ENCODE results near the gene NFKBIZ. TPM values are rescaled to one million over a fixed set of nuclear protein-coding genes. Genes with fewer than 3 reads are reported as not detected.

Gene NFKBIZ
- polyA plus RNA-seq, 1 of the 3 experiments (the other 2 are of a cell fraction), result 59.9 TPM

DNA sequence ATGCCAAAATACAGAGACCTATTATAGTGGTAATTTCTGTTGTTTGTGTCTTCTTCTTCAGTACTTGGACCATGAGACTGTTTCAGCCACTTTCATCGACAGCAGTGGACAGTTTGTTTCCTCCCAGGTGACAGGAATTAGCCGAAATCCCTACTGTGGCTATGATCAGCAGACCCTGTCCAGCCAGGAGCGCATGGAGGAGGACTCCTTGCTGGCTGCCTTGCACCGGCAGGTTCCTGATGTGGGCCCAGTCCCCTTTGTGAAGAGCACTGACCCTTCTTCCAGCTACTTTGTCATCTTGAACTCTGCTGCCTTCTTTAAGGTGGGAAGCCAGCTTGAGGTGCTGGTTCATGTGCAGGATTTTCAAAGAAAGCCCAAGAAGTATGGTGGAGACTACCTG lies 48.1 kb upstream of the NFKBIZ start (continued):
- TF ChIP-seq NFIC (IDR thresholded peaks at IDR 0.05; ENCODE audit: borderline replicate concordance) (no peak), RCOR1 (IDR thresholded peaks at IDR 0.05; ENCODE audit: low read length) (no peak), GABPA (IDR thresholded peaks at IDR 0.05; ENCODE audit: low read depth) (no peak), EZH2phosphoT487 (IDR thresholded peaks at IDR 0.05; ENCODE audit: borderline replicate concordance, low read depth) (no peak), CHD2 (IDR thresholded peaks at IDR 0.05; ENCODE audit: low read length, partially characterized antibody) (no peak)
- TF ChIP-seq, protein P1, sequence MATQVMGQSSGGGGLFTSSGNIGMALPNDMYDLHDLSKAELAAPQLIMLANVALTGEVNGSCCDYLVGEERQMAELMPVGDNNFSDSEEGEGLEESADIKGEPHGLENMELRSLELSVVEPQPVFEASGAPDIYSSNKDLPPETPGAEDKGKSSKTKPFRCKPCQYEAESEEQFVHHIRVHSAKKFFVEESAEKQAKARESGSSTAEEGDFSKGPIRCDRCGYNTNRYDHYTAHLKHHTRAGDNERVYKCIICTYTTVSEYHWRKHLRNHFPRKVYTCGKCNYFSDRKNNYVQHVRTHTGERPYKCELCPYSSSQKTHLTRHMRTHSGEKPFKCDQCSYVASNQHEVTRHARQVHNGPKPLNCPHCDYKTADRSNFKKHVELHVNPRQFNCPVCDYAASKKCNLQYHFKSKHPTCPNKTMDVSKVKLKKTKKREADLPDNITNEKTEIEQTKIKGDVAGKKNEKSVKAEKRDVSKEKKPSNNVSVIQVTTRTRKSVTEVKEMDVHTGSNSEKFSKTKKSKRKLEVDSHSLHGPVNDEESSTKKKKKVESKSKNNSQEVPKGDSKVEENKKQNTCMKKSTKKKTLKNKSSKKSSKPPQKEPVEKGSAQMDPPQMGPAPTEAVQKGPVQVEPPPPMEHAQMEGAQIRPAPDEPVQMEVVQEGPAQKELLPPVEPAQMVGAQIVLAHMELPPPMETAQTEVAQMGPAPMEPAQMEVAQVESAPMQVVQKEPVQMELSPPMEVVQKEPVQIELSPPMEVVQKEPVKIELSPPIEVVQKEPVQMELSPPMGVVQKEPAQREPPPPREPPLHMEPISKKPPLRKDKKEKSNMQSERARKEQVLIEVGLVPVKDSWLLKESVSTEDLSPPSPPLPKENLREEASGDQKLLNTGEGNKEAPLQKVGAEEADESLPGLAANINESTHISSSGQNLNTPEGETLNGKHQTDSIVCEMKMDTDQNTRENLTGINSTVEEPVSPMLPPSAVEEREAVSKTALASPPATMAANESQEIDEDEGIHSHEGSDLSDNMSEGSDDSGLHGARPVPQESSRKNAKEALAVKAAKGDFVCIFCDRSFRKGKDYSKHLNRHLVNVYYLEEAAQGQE (IDR thresholded peaks at IDR 0.05; ENCODE audit: low read depth, low read length), result no peak

DNA sequence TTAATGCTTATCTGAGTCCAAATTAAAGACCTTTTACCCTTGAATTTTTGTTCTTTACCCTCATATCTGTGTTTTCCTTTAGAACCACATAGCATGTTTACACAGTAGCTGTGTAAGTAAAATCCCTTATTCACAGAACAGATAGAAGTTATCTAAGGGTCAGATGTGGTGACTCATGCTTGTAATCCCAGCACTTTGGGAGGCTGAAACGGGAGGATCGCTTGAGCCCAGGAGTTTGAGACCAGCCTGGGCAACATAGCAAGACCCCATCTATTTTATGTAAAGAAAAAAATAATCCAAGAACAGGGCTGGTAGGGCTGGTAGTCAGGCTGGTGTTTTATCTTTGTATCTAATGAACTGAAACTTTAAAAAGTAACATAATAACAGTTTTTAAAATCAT lies 47.1 kb upstream of the NFKBIZ start:
- 90% methylated on average over 2 of the region's 2 CpGs for WGBS (ENCODE audit: low lambda C conversion rate)
- H3K9me3 ChIP-seq, result no peaks in the 10 kb centered on the region
- H3K27ac ChIP-seq (ENCODE audit: low read depth in 2 of 2, low read length in 1 of 2), result no peak overlapping the region
- H3K9me2 ChIP-seq, result no peaks in the 10 kb centered on the region
- H3F3A ChIP-seq (replicated peaks; ENCODE audit: insufficient read depth), result no peaks in the 10 kb centered on the region
- peaks cover 10% of the 10 kb centered on the region for H3K79me2 ChIP-seq (ENCODE audit: insufficient read depth)
- H3K36me3 ChIP-seq (replicated peaks in 1 of 2; ENCODE audit: control insufficient read depth in 1 of 2, insufficient read depth in 2 of 2, low read length in 1 of 2), result peaks cover 33% of the 10 kb centered on the region in 2 experiments
- ChIA-PET CTCF (interaction anchor here (0.6 to 14.2 kb wide), 13 partner anchors 10 to 432 kb away, joined by 3 to 165 read pairs (median 14); no protein-coding TSS in a partner anchor), POLR2A (no interaction called here)
- no peak overlapping the region for H3K9ac ChIP-seq
- H2AFZ ChIP-seq (ENCODE audit: low read depth), result no peak overlapping the region
- no peak overlapping the region for H3K4me3 ChIP-seq (ENCODE audit: low read depth in 2 of 2, low read length in 1 of 2)
- no peak overlapping the region for H3K4me2 ChIP-seq
- H4K20me1 ChIP-seq (ENCODE audit: insufficient read depth), result no peaks in the 10 kb centered on the region
- no peaks in the 10 kb centered on the region for H3K4me1 ChIP-seq (ENCODE audit: control insufficient read depth in 1 of 2, insufficient read depth in 2 of 2, low read depth in 1 of 2, low read length in 1 of 2)
- no peaks in the 10 kb centered on the region for H3K27me3 ChIP-seq (ENCODE audit: insufficient read depth)
- DNase-seq, result no peak
- TF ChIP-seq CHD2 (IDR thresholded peaks at IDR 0.05; ENCODE audit: low read length, partially characterized antibody), result no peak
- TF ChIP-seq, protein P2, sequence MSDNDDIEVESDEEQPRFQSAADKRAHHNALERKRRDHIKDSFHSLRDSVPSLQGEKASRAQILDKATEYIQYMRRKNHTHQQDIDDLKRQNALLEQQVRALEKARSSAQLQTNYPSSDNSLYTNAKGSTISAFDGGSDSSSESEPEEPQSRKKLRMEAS (IDR thresholded peaks at IDR 0.05; ENCODE audit: low read depth), result no peak
- TF ChIP-seq RCOR1 (IDR thresholded peaks at IDR 0.05; ENCODE audit: low read length), result no peak
- TF ChIP-seq, protein P3, sequence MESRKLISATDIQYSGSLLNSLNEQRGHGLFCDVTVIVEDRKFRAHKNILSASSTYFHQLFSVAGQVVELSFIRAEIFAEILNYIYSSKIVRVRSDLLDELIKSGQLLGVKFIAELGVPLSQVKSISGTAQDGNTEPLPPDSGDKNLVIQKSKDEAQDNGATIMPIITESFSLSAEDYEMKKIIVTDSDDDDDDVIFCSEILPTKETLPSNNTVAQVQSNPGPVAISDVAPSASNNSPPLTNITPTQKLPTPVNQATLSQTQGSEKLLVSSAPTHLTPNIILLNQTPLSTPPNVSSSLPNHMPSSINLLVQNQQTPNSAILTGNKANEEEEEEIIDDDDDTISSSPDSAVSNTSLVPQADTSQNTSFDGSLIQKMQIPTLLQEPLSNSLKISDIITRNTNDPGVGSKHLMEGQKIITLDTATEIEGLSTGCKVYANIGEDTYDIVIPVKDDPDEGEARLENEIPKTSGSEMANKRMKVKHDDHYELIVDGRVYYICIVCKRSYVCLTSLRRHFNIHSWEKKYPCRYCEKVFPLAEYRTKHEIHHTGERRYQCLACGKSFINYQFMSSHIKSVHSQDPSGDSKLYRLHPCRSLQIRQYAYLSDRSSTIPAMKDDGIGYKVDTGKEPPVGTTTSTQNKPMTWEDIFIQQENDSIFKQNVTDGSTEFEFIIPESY (IDR thresholded peaks at IDR 0.05; ENCODE audit: borderline replicate concordance, low read depth), result no peak
- TF ChIP-seq, protein P4, sequence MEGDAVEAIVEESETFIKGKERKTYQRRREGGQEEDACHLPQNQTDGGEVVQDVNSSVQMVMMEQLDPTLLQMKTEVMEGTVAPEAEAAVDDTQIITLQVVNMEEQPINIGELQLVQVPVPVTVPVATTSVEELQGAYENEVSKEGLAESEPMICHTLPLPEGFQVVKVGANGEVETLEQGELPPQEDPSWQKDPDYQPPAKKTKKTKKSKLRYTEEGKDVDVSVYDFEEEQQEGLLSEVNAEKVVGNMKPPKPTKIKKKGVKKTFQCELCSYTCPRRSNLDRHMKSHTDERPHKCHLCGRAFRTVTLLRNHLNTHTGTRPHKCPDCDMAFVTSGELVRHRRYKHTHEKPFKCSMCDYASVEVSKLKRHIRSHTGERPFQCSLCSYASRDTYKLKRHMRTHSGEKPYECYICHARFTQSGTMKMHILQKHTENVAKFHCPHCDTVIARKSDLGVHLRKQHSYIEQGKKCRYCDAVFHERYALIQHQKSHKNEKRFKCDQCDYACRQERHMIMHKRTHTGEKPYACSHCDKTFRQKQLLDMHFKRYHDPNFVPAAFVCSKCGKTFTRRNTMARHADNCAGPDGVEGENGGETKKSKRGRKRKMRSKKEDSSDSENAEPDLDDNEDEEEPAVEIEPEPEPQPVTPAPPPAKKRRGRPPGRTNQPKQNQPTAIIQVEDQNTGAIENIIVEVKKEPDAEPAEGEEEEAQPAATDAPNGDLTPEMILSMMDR (IDR thresholded peaks at IDR 0.05), result no peak
- TF ChIP-seq RFX5 (IDR thresholded peaks at IDR 0.05; ENCODE audit: low read length), result no peak
- no peak for TF ChIP-seq TAF1 (IDR thresholded peaks at IDR 0.05; ENCODE audit: borderline replicate concordance, low read depth, low read length)
- TF ChIP-seq EP300 (IDR thresholded peaks at IDR 0.05; ENCODE audit: borderline replicate concordance in 1 of 2, low read depth in 1 of 2, low read length in 1 of 2), result no peak
- no peak for TF ChIP-seq RAD21 (IDR thresholded peaks at IDR 0.05; ENCODE audit: low read length)
- no peak for TF ChIP-seq SIN3A (IDR thresholded peaks at IDR 0.05; ENCODE audit: borderline replicate concordance, low read depth, low read length)
- TF ChIP-seq GABPA (IDR thresholded peaks at IDR 0.05; ENCODE audit: low read depth), result no peak
- no peak for TF ChIP-seq FOSL2 (IDR thresholded peaks at IDR 0.05; ENCODE audit: borderline replicate concordance, low read depth)
- TF ChIP-seq, protein P5, sequence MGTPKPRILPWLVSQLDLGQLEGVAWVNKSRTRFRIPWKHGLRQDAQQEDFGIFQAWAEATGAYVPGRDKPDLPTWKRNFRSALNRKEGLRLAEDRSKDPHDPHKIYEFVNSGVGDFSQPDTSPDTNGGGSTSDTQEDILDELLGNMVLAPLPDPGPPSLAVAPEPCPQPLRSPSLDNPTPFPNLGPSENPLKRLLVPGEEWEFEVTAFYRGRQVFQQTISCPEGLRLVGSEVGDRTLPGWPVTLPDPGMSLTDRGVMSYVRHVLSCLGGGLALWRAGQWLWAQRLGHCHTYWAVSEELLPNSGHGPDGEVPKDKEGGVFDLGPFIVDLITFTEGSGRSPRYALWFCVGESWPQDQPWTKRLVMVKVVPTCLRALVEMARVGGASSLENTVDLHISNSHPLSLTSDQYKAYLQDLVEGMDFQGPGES (IDR thresholded peaks at IDR 0.05; ENCODE audit: low read depth, low read length), result no peak
- TF ChIP-seq TEAD4 (IDR thresholded peaks at IDR 0.05; ENCODE audit: borderline replicate concordance, insufficient read depth), result no peak
- TF ChIP-seq FOXJ3 (CRISPR knock-in tag; IDR thresholded peaks at IDR 0.05), result no peak
- no peak for TF ChIP-seq RXRA (IDR thresholded peaks at IDR 0.05; ENCODE audit: borderline replicate concordance, low read depth)
- TF ChIP-seq NRF1 (IDR thresholded peaks at IDR 0.05; ENCODE audit: low read depth, low read length), result no peak
- no peak for TF ChIP-seq YY1 (IDR thresholded peaks at IDR 0.05; ENCODE audit: low read depth)
- no peak for TF ChIP-seq NFIC (IDR thresholded peaks at IDR 0.05; ENCODE audit: borderline replicate concordance)

All from SK-N-SH (cell line).